ENCODE results near the gene KCNA4.
"Not testable (repeated sequence)": the region's sequence is repeated elsewhere in the genome, so short reads cannot be mapped to it uniquely, and the experiment has no call there.

The KCNA4 gene

DNA sequence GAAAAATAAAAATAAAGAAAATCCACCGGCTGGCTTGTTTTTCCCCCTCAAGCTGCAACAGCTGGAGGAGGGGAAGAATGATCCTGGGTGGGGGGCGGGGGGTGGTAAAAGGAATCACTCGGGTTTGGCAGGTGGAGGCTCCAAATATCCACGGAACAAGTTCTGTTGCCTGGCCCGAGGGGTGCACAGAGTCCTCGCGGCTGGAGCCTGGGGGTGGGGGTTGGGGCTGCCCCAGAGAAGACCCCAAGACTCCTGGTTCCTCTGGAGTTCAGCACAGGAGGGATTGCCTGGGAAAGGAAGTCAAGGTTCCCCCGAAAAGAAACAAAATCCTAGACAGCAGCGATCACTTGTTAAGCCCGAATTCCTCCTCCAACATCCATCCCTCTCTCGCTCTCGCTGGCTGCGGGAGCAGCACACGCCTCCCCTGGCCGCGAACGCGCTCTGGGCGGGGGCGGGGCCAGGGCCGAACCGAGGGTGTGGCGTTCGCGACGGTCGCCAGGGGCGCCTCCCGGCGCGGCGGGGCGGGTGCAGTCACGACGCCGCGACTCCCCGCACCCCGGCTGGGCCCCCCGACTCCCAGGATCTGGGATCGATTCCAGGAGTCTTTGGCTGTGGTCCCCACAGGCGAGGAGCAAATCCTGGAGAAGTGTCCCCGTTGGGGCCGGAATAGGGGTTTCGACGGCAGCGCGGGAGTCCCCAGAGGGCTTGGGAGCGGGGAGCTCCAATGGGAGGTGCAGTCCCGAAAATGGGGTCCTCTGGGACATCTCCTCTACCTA lies at the start of gene KCNA4:
Gene KCNA4 (minus strand): TSS at position 443 of the 776 bp plus-strand sequence. CDS start 4,352 bp downstream, outside the sequence.
- no peak for DNase-seq (ENCODE audit: low read depth in 2 of 2)

DNA sequence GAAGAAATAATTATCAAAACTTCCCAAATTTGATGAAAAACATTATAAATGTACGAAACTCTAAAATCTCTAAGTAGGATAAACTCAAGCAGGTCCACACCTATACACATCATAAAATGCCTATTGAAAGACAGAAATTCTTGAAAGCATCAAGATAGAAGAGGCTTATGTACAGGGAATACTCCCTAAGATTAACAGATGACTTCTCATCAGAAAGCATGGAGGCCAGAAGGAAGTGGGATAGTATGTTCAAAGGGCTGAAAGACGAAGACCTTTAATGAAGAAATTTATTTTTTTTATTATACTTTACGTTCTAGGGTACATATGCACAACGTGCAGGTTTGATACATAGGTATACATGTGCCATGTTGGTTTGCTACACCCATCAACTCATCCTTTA lies 45.3 kb upstream of the KCNA4 start:
- no peak for DNase-seq (ENCODE audit: low read depth in 2 of 2)

DNA sequence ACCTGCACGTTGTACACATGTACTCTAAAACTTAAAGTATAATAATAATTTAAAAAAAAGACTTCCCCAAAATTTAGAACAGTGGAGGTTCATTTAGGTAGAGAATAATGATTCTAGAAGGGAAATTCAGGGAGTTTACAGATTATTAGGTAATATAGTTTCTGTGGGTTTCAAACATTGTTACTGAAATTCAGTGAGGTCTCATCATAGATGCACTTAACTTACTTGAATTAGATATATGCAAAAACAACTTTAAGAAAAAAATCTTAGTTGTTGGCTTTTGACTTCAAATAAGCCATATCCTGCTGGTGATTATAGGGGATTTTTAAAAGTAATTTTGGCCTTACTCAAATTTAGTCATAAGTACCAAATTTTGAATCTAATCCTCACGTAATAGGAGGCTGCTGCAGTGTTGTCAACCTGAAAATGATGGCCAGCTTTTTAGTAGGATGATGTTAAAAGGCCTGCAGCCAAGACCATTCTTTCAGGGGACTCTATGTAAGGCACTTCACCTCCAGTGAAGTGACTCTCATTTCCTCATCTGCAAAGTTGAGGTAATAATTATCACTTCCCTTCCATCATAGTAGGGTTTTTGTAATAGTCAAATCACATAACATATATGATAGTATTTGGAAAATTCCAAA lies 42.5 kb upstream of the KCNA4 start:
- DNase-seq (ENCODE audit: low read depth in 2 of 2), result no peak

DNA sequence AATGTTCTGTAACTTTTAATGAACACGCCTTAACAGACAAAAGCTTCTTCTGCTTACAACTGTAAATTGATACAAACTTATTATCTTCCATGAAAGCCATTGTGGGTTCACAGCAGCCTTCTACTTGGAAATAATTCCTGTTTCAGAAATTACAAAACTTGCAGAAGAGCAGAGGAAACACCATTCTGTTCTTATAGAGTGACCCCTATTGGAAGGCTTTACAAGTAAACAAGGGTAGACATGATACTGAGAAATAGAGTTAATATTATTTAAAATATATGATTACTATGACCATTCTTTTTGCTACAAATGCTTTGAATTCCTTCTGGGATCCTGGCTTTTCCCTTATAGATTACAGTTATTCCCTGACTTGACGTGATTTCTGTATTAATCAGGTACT lies 32.4 kb upstream of the KCNA4 start:
- no peak for DNase-seq (ENCODE audit: low read depth in 2 of 2)

DNA sequence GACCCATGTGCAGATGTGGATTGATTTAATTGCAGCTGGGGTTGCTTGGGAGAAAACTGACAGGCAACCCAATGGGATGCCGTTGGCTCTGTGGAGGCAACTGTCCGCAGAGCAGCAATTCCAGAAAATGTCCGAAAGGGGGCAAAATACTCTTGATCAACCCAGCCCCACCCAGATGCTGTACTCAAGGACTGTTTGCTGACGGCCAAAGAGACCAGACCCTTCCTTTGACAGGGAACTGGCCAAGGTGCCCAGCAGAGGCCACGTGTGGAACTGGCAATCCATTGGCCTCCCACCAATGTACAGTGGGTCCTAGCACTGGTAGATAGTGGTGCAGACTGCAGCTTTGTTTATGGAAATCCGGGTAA lies 29.7 kb upstream of the KCNA4 start:
- DNase-seq (ENCODE audit: low read depth in 2 of 2), result no peak

DNA sequence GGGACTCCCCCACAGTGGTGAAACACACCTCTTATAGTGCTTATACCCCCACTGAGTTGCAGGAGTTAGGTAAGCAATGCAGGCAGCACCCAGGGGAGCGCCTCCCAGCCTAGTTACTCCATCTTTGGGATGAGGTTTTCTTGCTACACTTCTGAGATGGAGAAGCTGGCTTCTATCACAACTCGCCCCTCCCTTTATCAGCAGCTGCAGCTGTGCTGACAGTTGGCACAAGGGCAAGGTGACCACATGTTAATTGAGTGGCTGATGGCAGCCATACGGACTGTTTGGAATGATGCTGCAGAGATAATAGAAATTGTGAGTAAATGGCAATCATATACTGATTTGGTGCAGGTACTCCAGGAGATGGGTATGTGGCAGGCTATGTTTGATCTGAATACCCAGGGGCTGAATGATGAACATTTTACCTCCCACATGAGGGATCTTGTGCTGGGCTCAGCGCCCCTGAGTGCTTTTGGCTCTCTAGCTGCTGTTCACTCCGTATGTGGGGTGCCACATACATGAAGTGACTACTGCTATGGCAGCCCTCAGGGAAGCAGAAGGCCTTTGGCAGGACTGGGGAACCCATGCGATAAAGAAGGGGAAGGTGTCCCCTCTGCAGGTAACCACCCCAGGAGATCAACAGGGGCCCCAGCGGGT lies 29.2 kb upstream of the KCNA4 start:
- no peak for DNase-seq (ENCODE audit: low read depth in 2 of 2)

DNA sequence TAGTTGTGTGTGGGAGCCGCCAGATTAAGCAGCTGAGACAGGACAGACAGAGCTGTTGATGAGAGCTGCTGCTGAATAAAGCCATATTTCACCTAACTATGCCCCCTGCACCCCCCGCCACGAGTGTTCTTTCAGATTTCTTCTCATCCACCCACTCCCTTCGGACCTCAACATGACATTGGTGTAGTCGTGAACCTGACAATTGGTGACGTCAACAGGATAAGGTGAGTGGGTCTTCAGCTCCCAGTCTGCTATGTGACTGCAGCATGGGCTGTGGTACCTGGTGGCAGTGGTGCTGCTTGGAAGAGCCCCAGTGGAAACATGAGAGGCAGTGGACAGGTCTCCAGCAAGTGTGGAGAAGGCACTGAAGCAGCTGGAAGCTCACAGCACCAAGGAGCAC lies 28.3 kb upstream of the KCNA4 start:
- no peak for DNase-seq (ENCODE audit: low read depth in 2 of 2)

DNA sequence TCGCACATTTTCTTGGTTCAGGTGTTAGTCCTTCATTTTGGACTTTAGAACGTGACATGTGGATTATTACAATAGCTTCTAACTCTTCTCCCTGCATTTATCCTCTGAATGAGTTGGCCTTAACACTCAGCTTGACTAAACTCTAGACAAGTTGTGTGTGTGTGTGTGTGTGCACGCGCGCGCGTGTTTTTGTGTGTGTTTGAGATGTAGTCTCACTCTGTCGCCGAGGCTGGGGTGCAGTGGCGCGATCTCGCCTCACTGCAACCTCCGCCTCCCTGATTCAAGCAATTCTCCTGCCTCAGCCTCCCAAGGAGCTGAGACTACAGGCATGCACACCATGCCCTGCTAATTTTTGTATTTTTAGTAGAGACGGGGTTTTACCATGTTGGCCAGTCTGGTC lies 24.3 kb upstream of the KCNA4 start:
- DNase-seq (ENCODE audit: low read depth in 2 of 2), result no peak

DNA sequence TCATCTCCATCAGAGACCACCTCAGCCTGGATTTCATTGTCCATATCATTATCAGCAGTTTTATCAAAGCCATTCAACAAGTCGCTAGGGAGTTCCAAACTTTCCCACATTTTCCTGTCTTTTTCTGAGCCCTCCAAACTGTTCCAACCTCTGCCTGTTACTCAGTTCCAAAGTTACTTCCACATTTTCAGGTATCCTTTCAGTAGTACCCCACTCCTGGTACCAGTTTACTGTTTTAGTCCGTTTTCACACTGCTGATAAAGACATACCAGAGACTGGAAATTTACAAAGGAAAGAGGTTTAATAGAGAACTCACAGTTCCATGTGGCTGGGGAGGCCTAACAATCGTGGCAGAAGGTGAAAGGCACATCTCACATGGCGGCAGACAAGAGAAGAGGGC lies 17.9 kb upstream of the KCNA4 start:
- not testable (repeated sequence) for DNase-seq (ENCODE audit: low read depth in 2 of 2)

DNA sequence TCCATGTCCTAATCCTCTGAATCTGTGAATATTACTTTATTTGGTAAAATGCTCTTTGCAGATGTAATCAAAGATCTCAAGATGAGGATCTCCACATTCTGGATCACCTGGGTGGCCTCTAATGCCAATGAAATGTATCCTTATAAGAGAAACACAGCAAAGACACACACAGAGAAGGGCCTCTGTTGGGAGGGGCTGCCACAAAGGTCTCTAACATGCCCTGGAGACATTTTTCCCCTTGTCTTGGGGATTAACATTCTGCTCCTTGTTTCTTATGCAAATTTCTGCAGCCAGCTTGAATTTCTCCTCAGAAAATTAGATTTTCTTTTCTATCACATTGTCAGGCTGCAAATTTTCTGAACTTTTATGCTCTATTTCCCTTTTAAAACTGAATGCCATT lies 17.3 kb upstream of the KCNA4 start:
- DNase-seq (ENCODE audit: low read depth in 2 of 2), result not testable (repeated sequence)

DNA sequence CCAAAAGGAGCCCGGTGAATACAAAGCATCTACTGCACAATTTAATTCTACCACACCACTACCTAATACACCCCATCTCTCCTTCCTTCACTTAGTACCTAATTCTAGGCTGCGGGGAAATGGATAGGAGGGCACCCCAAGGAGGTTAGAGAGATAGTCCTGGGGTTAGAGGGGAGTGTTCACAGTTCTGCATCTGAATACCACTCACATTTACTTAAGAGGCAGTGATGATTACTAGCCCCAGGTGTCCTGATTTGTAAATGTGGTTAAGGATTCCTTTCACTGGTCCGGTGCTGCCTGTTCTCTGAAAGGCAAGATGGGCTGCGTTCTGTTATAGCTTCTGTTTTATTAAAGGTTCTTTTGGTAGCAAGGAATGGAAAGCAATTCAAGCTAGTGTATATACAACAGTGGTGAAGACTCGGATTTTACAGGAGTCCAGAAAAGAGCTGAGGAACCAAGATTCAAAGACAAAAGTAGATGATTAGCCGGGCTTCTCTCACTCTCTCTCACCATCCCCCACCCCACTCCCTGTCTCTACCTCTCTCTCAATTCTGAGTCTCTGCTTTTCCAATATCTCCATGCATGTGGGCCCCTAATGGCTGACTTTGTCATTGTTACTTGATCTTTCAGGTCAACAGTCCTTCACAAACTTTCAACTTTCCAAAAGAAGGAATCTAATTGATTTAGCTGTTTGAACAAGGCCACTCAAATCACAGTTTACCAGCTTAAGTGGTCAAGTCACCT lies 8.7 kb upstream of the KCNA4 start:
- no peak for DNase-seq (ENCODE audit: low read depth in 2 of 2)

DNA sequence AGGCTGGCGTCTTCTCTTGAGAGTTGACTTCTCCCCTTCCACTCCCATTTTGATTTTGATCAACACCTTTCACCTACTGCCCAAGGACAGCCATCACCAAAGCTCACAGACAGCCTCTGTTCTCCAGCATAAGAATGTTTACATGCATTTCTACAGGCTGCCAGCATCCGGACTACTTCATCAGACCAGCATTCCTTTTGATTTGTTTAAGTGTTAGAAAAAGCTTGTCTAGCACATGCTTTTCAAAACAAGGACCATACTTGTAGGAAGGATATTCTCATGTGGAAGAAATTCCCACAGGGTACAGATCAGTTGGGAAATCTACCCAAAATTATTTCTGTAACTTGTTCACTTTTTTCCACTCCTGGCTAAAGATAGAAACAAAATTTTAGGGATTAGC lies 6.2 kb upstream of the KCNA4 start:
- no peak for DNase-seq (ENCODE audit: low read depth in 2 of 2)

DNA sequence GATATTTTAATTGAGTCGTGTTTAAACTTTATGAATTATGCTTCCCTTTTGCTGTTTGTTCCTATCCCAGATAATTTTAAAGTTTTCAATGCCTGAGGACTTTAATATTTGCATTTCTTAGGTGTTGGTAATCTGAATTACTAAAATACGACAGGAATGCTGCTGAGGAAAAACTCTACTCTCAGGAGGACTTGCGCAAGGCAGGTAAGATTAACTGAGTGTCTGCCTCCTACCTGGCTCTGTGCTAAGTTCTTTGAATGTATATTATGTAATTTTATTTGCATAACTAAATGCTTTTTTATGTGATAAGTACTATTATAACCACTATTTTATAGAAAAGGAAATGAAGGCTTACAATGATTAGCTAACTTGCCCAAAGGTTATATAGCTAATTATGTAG lies 2.7 kb upstream of the KCNA4 start:
- no peak for DNase-seq (ENCODE audit: low read depth in 2 of 2)

DNA sequence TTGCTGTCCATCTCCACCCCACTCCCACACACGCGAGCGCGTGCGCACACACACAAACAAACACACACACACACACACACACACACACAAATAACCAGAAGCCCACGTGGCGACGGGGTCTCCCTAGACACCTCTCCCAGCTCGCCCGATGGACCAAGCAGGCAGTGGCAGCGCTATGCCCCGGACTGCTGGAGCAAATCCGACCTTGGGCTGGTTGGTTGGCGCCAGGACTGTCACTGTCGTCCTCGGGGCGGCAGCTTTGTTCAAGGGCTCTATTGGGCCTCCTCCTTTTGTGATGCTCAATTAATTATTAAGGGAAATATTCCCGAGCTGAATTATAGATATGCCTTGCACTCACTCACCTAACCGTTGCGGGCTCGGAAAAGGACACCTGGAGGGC lies 1.7 kb upstream of the KCNA4 start:
- no peak for DNase-seq (ENCODE audit: low read depth in 2 of 2)

DNA sequence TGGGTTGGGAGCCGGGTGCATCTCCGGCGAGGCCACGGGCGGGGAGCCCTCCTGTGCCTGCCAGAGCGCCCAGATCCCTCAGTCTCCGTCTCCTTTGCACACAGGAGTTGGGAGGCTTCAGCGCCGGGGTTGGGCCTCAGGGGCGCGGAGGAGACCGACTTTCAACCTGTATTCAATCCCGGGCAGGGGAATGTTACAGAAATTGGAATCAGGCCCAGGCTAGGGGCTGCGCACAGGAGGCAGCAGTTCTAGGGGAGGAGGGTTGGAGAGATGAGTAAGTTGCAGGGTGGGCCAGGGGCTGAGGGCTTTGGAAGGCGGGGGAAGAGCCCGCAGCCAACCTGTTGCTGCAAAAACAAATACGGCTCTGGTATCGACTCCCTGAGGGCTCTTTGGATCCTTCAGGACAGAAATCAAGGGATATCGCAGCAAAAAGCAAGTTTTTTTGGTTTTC lies 640 bp upstream of the KCNA4 start:
- DNase-seq (ENCODE audit: low read depth in 2 of 2), result no peak

DNA sequence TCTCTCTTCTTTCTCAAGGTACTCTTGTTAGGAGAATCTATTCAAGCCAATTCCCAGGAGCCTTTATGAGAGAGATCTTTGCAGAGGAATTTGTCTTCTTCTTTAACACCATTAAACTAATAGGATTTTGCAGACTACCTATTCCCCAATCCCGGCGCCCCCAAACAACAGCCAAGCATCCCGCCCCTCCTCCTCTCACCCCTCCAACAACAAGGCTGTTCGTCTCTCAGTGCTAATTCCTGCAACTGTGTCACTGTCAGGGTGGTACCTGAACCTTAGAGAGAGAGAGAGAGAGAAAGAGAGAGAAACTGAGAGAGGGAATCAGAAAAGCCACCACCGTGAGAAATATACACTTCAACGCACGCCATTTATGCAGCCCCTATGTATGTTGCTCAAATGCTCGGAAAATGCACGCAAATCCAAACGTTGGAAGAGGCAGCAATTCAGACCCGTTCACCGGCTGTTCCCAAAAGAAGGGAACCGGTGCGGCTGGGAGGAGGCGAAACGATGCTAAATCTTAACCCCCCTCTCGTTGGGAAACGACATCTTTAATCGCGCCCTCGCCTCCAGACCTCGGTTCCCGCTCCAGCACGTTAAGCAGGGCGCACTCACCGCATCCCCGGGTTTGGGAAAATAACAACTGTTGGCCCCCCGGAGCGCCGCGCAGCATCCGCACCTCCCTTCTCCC lies 961 bp downstream of the KCNA4 start:
- DNase-seq (ENCODE audit: low read depth in 2 of 2), result no peak

DNA sequence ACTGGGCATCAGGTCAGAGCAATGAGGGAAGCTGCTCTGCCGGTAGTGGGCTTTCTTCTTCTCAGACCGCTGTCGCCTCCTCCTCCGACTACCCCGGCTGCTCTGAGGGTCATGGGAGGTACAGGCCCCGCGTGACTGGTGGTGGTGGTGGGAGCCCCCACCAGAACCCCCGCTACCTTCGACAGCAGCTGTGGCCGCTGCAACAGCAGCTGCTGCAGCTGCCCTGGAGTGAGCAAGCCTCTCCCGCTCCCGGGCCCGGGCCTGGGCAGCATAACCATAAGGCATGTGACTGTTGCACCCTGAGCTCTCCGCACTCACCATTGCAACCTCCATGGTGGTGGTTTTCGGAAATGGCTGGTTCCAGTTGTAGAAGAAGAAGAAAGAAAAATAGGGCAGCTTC lies 4.5 kb downstream of the KCNA4 start:
- no peak for DNase-seq (ENCODE audit: low read depth in 2 of 2)

DNA sequence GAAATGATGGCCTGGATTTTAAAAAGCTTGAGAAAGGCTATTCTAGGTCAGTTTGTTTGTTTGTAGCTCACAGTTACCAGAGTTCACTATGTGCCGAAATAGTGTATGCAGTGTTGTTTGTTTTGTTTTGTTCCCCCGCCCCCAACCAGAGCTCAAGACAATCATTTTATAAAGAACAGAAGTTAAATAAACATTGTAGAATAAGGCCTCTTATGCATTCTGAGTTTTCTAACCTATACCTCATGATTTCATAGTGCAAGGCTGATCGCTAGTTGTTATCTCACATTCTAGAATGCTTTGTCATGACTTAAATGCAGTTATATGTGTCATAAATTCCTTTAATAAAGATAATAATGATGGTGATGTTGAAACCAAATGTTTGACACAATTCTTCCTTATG lies 7.8 kb downstream of the KCNA4 start:
- no peak for DNase-seq (ENCODE audit: low read depth in 2 of 2)

DNA sequence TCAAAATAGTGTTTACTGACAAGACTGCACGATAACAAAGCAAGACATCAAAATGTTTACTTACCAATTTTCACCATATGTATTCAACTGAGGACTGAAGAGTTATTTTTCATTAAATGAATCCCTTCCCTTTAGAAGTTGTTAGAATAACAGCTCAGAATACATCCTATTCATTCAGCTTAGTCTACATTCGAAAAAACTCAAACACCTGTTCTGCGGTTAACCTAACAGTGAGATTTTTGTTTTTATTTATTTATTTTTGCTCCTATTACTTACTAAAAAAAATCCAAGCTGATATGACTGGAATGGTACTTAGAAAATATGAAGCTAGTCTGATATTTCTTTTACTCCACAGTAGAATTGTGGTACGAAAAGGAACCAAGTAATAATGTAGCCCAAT lies 10.0 kb downstream of the KCNA4 start:
- no peak for DNase-seq (ENCODE audit: low read depth in 2 of 2)

DNA sequence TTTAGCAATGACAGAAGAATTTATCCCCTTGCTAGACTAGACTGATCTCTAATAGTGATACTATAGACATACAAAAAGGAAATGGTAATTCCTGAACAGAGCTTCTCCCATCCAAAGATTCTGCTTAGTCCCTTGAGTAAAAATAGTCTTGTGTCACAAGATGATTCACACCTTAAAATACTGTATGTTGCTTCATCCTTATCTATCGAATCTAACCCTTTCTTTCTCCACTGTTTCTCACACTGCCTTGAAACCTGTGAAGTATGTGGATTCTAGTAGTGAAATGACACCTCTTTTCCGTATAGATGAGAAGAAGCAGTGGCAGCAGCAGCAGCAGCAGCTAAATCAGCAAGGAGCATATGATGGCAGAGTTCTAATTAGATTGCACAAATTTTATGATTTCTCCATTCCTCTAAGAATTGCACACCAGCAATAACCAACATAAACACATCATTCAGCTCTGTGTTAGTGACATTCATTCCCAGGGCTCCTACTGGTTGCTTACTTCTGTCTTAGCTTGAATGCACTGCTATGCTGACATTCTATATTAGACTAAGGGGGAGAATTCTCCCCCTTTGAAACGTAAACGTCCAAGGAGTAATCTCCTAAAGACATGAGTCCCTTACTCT lies 14.6 kb downstream of the KCNA4 start:
- DNase-seq (ENCODE audit: low read depth in 2 of 2), result no peak
